Islet of Langerhans (tissue), 1 donor: ENCODE data around the gene FAM184A.
A peak's percentile ranks its signal among the peaks of the same experiment; 100 is the strongest.
"Not testable (repeated sequence)": the region's sequence is repeated elsewhere in the genome, so short reads cannot be mapped to it uniquely, and the experiment has no call there.

Source experiments
- FAIRE-seq: peaks from one replicate; lab custom pipeline; 2011; peaks lifted over from hg19 to GRCh38; lab: Jason Lieb, UNC

FAM184A gene, protein sequence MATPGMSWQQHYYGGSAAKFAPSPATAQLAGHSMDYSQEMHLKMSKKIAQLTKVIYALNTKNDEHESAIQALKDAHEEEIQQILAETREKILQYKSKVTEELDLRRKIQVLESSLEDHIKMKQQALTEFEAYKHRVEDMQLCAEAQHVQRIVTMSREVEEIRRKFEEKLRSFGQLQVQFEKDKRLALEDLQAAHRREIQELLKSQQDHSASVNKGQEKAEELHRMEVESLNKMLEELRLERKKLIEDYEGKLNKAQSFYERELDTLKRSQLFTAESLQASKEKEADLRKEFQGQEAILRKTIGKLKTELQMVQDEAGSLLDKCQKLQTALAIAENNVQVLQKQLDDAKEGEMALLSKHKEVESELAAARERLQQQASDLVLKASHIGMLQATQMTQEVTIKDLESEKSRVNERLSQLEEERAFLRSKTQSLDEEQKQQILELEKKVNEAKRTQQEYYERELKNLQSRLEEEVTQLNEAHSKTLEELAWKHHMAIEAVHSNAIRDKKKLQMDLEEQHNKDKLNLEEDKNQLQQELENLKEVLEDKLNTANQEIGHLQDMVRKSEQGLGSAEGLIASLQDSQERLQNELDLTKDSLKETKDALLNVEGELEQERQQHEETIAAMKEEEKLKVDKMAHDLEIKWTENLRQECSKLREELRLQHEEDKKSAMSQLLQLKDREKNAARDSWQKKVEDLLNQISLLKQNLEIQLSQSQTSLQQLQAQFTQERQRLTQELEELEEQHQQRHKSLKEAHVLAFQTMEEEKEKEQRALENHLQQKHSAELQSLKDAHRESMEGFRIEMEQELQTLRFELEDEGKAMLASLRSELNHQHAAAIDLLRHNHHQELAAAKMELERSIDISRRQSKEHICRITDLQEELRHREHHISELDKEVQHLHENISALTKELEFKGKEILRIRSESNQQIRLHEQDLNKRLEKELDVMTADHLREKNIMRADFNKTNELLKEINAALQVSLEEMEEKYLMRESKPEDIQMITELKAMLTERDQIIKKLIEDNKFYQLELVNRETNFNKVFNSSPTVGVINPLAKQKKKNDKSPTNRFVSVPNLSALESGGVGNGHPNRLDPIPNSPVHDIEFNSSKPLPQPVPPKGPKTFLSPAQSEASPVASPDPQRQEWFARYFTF

DNA sequence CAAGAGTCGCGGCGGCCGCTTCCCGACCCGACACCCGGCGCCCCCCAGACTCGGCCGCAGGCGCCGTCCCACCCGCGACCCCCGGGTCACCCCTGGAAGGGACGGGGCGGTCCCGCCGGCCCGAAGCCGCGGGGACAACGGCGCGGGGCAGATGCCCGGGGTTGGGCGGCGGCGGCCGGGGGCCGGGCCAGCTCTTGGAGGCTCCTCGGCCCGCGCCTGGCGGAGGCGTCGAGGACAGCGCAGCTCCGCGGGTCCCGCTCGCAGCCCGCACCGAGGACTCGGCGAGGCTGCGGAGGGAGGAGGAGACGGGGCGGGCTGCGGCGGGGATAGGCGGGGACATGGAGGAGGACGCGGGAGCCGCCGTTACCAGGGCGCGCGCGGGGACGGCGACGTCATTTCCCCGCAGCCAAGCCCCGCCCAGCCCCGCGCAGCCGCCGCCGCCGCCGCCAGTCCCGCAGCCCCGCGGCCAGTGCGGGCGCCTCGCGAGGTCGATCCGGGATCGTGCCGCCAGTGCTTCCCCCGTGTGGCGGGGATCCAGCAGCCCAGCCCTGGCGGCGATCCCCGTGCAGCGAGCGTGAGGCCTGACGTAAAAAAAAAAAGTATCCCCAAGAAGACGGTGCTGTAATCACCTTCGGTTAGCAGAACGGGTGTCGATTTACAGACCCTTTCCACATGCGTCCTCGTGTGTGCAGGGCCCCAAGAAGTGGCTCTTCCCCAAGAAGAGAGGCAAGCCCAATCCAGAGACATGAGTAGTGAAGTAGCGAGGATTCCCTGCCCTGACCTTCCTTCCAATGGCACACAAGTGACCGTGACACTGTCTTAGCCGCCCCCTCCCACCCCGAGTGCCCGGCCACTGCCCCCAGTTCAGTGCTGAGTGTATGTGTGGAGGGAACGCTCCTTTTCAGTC is at the start of gene FAM184A:
Gene FAM184A (minus strand): TSS at position 289 of the 907 bp plus-strand sequence. CDS start 365 bp downstream, outside the sequence.
- no peak for FAIRE-seq

DNA sequence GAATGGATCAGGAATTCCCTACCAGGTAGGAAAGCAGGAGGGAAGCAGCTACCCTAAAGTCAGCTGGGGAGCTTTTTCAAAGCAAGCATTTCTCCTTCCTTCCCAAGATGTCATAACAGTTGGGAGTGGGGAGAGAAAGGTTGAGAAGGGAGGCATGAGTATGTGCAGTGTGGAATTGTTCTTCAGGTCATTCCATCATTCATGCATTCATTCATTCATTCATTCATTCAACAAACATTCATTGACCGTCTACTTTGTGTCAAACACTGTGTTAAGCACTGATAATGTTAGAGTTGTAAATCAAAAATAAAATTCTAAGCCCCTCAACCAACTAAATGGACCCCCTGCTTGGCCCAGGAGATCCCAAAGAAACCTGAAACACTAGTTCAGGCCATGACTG is 49.2 kb upstream of the FAM184A start:
- no peak for FAIRE-seq

DNA sequence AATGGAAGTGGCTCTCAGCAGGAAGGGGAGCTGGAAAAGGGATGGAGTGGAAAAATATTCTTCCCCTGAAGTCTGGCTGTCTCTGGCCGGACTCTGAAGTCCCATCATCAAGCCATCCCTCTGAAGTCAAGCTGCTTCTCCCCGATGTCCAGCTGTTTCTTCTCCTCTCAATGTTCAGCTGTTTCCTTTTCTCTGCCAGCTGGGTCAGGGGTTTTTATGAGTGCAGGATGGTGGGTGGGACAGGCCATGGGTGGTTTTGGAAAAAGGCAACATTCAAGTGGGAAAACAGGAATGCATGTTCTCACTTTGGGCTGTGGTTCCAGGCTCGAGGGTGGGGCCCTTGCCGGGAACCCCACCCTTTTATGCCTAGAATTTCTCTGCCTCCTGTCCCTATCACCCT is 48.4 kb upstream of the FAM184A start:
- no peak for FAIRE-seq

DNA sequence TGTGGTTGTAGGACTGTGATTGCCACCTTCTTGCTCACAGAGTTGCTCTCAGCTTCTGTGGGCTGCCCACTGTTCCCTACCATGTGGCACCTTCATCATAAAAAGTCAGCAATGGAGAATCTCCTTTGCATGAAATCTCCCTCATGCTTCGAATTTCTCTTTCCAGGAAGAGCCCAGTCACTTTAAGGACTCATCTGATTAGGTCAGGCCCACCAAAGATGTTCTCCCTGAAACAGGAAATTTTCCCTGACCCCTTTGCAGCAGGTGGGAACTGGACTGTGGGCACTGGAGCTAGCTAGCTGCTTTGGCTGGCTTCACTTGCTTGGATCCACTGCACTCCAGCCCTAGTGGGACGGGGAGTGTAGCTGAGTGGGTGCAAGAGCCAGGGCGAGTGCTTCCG is 47.7 kb upstream of the FAM184A start:
- no peak for FAIRE-seq

DNA sequence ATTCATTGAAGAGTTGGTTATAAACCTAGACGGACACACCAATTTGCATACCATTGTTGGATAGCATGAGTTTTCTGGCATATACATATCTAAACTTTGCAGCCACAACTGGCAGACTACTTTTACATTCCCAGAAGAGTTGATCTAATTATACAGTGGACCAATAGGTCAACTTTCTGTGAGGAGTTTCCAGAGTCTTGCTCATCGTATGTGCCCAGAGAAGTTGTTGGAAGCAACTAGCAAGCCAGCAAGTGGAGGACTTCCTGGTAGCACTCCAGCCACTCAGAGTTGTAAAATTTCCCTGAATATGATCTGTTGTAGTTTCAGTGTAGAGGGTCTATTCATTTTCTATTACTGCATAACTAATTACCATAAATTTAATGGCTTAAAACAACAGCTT is 47.1 kb upstream of the FAM184A start:
- no peak for FAIRE-seq

DNA sequence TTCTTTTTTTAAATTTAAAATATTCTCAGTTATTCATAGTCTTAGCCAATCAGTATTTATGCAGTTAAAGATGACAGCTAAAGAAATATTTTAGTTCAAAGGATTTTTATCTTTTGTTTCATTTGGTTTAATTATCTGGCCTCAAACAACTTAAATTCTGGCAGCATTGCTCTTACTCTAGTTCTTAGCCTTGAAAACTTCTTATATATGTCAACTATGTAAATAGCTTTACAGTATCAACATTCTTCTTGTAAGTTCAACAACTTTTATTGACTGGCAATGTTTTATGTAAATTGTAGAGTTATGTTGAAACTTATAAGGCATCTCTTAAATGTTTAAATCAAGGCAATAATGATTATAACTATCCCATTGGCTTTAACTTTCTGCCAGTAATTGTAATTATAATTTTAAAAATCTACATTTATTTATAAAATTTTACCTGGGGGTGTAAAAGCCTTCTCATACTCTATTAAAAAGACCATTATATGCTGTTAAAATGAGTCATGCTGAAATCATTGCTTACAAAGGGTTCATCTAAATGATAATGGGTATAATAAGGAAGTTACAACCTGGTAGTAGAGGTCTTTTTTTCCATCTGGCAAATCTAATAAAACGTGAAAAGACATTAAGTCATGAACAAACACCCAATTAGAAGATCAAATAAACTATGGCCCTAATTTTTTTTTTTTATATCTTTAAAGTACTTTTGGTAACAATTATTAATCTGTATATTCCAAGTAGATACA is 45.8 kb upstream of the FAM184A start:
- peak; percentile 56 for FAIRE-seq

DNA sequence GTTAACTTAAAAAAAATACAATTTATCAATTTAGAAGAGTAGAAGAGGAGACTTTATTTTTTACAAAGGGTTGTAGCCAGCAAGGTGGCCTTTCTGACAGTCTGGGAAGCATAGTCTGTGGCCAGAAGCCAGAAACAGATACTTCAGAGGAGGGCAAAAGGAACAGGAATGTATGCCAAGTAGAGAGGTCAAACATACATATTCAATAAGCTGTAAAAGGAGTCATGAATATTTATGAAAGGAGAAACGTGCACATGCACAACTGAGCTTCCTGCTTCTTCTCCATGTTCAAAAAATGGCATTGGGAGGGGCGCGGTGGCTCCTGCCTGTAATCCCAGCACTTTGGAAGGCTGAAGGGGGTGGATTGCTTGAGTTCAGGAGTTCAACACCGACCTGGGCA is 43.9 kb upstream of the FAM184A start:
- no peak for FAIRE-seq

DNA sequence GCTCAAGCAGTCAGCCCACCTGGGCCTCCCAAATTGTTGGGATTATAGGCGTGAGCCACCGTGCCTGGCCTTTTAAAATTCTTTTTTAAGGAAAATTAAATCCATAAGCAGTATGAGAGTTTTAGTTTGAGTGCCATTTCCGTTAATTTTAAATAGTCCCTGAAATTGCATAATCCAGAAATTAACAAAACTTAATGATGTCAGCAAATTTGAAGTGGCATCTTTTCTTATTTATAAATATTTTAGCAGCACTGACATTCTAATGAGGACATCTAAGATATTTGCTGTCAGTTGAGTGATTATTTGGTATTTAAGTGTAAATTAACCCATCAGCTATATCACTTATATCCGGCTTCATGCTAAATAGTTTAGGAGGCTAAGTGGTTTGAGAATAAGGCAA is 42.9 kb upstream of the FAM184A start:
- FAIRE-seq, result no peak

DNA sequence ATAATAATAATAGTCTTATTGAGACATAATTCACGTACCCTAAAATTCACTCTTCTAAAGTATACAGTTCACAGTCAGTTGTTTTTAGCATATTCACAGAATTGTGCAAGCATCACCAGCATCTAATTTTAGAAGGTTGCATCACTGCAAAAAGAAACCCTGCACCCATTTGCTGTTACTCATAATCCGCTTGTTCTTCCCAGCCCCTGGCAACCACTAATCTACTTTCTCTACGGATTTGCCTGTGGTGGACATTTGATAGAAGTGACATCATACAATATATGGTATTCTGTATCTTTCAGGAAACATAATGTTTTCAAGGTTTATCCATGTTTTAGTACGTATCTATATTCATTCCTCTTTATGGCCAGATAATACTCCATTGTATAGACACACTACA is 41.5 kb upstream of the FAM184A start:
- FAIRE-seq, result no peak

DNA sequence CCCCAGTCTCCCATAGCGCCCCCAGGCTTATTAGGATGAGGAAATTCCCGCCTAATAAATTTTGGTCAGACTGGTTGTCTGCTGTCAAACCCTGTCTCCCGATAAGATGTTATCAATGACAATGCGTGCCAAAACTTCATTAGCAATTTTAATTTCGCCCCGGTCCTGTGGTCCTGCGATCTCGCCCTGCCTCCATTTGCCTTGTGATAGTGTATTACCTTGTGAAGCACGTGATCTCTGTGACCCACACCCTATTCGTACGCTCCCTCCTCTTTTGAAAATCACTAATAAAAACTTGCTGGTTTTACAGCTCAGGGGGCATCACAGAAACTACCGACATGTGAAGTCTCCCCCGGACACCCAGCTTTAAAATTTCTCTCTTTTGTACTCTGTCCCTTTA is 40.6 kb upstream of the FAM184A start:
- FAIRE-seq, result not testable (repeated sequence)

DNA sequence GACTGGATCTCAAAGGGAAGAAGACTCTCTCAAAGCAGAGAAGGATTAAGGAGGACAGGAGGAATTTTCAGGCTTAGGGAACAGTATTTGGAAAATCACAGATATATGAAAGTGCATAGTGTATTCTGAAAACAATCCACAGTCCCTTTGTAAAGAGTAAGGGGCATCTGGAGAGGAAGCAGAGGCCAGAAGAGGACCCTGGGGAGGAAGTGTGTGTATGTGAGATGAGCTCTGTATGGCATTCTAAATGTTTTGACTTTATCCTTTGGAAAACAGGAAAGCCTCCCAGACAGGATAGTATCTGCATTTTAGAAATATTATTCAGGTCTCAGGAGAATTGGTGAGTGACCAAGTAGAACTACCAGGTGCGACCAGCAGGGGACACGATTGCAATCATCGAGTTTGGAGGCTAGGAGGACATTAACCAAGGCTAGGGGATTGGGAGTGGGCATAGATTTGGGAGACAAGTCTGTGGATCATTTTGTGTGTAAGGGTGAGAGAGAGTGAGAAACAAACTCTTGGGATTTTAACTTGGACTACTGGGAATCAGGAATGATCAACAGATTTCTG is 38.3 kb upstream of the FAM184A start:
- FAIRE-seq, result no peak

DNA sequence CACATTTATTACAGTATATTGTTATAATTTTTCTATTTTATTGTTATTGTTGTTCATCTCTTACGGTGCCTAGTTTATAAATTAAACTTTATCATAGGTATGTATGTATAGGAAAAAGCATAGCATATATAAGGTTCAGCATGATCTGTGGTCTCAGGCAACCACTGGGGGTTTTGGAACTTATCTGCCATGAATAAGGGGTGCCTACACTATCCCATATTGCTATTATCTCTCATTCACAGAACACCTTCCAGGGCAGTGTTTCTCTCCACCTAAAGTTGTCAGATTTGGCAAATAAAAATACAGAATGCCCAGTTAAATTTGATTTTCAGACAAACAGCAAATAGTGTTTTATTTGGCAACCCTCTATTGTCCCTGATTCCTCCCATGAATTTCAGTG is 35.5 kb upstream of the FAM184A start:
- no peak for FAIRE-seq

DNA sequence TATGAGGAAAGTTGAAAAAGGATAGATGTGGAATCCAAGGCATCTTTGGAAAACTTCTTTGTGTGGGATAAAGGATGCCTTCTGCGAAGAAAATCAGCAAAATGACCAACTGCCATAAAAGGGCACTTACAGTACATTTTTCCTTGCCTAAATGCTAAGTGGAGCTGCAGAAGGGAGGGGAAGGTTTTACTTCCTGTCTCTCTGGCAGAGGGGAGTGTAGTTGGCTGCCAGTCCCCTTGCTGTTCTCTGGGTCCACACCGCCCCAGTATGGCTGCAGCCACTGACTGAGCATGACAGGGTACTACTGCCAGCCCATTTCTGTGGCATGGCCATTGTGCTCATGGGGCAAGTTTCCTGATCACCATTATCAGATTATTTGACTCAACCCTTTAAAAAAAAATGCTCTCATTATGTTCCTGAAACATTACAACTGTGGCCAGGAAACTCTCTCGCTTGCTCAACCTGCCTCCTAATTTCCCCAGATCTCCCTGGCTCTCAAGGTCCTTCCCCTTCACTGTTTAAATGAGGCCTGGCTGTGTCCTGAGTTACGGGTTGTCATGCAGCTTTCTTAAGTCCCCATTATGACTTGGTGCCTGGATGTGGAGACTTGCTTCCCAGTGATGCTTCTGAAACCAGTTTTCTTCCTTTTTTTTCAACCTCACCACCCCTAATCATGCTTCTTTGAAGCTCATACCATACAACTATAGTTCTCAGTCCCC is 34.5 kb upstream of the FAM184A start:
- FAIRE-seq, result no peak

DNA sequence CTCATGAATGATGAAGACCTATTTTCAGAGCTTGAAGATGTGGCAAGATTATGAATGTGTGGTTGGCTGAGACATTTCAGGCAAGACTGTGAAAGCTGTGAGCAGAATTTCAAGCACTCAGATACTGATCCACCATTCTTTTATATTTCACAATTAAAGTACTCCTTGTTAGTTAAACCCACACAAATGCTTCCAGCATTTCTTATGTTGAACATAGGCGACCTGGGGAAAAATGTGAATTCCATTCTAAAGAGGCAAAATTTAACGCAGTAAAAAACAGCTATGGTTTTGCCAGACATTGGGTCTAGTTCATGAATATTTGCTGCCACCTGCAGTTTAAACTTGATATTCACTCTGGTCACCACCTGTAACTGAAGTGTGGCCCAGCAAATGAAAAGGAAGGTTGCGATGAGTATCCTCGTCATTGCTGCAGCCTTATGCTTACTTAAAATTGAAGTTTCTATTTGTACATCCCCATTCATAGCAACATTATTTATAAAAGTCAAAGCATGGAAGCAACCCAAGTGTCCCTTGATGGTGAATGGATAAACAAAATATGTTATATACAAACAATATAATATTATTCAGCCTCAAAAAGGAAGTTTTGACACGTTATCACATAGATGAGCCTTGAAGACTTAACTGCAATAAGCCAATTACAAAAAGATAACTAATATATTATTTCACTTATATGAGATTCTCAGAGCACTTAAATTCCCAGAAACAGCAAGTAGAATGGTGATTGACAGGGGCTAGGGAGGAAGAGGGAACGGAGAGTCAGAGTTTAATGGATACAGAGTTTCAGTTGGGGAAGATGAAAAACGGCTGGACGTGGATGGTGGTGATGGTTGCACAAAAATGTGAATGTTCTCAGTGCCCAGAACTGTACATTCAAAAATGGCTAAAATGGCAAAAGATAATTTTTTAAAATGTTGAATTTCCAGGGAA is 32.4 kb upstream of the FAM184A start:
- FAIRE-seq, result peak; percentile 96

DNA sequence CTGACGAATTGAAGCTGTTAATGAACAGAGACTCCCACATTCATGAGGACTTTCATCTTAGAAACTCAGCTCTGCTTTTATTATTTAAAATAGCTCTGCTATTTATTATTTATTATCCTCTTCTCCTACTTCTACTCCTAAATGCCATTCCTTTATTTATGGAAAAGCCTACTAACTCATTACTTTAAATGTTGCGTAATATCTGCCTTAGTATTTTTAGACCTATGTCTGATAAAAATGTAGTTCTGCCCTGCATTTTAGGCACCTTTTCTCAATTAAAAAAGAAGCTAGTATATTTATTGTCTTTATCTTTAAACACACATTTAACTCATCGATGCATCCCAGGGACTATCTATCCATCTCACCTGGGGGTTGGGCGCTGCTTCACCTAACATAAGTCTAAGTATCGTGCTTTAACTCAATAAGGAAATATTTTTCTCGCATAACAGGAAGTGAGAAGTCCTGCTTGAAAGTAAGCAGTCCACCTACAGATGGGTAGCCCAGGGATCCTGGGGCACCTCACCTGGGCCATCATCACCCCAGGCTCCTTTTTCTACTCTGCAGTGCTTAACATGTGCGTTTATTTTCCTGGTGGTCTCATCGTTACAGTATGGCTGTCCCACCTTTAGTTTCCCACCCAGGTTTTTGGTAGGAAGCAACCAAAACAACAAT is 31.3 kb upstream of the FAM184A start:
- no peak for FAIRE-seq

DNA sequence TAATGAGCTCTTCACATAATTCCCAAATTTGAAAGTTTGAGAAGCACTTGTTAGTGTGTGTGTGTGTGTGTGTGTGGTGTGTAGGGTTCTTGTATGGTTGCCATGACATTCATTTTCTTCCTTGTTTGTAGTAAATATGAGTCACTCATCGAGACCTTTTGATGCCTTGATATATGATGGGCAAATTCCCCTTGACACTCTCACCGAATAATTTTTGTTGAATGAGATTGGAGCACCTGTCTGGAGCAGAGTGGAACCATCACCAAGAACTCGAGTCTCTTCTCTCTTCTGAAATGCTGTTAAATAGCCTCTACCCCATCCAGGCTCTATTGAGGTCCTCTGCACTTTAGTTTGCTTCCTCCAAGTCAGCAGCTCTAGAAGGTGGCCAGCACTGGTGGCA is 29.6 kb upstream of the FAM184A start:
- no peak for FAIRE-seq

DNA sequence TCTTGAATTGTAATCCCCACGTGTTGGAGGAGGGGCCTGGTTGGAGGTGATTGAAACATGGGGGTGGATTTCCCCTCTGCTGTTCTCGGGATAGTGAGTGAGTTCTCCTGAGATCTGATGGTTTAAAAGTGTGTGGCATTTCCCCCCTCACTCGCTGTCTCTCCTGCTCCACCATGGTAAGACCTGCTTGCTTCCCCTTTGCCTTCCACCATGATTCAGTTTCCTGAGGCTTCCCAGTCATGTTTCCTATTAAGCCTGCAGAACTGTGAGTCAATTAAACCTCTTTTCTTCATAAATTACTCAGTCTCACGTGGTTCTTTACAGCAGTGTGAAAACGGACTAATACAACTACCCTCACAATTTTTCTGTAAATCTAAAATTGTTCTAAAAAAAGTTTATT is 26.8 kb upstream of the FAM184A start:
- FAIRE-seq, result no peak

DNA sequence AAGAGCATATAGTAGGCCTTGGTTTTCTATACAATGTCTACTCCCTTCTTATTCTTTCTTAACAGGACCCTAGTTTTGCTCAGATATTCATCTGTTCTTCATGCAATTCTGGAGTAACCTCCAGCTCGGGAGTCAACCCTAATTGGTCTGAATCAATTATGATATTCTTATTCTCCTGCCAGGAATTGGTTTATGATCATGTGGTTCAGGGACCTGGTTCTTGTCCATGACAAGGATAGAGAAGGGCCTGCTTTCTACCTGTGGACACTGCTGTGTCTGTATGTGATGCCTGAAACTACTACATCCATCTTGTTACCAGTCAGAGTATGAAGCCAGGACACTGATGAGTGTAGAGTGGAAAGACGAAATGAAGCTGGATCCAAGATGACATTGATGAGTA is 24.4 kb upstream of the FAM184A start:
- FAIRE-seq, result no peak
